Muscle layer of duodenum (tissue), 2 donors: Measurements from ENCODE around the gene HSD17B3.

ENCODE experiments used
- H3K27ac ChIP-seq: one replicate; pipeline ENCODE4 v1.7.0; 2013; ENCODE audit warnings: mild to moderate bottlenecking, low read length
- H3K27me3 ChIP-seq: one replicate; pipeline ENCODE4 v1.7.0; 2013; ENCODE audit warnings: low read depth, mild to moderate bottlenecking, control low read depth, low read length
- H3K36me3 ChIP-seq, 2 donors: one replicate each; pipeline ENCODE4 v1.7.0; 2013; ENCODE audit warnings: low read length in 2 of 2, control low read depth in 1 of 2, mild to moderate bottlenecking in 1 of 2; ENCODE audit not compliant: insufficient read depth in 2 of 2, control insufficient read depth in 1 of 2
- H3K4me1 ChIP-seq, 2 donors: one replicate each; pipeline ENCODE4 v1.7.0; 2013; ENCODE audit warnings: low read length in 2 of 2, mild to moderate bottlenecking in 2 of 2, control low read depth in 1 of 2, moderate library complexity in 1 of 2; ENCODE audit not compliant: insufficient read depth in 2 of 2, control insufficient read depth in 1 of 2
- H3K4me3 ChIP-seq, 2 donors: one replicate each; pipeline ENCODE4 v1.7.0; 2013; ENCODE audit warnings: low read length in 2 of 2, low read depth in 1 of 2, mild to moderate bottlenecking in 1 of 2
- H3K9me3 ChIP-seq, 2 donors: one replicate each; pipeline ENCODE4 v1.7.0; 2013; ENCODE audit warnings: low read length in 2 of 2, control low read depth in 1 of 2, mild to moderate bottlenecking in 1 of 2; ENCODE audit not compliant: control insufficient read depth in 1 of 2
- donor health status: healthy.

HSD17B3 gene

DNA sequence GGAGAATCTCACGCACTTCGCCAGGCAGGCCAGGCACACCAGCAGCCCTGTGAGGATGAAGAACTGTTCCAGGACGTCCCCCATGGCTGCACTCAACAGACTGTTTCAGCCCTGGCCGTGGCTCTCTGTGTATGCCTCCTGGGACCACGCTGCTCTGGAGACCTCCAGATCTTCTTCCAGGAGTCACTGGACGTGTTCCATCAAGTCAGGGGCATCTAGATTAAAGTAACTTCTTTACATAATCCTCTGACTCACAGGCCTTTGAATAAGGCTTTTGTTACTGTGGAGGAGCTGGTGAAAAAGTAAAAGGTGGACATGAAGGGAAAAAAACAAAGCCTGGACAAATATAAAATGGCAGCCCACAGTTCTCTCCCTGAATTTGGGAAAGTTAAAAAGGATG is at the start of gene HSD17B3:
HSD17B3 (minus strand) TSS at position 156 of the 400 bp plus-strand sequence; CDS start at position 84, 72 bp downstream.
- no peaks in the 10 kb centered on the region for H3K36me3 ChIP-seq
- H3K9me3 ChIP-seq, result no peaks in the 10 kb centered on the region
- H3K27me3 ChIP-seq, result no peaks in the 10 kb centered on the region
- no peak within 1 kb of the TSS for H3K4me3 ChIP-seq
- no peaks in the 10 kb centered on the region for H3K4me1 ChIP-seq
- no peak within 1 kb of the TSS for H3K27ac ChIP-seq

DNA sequence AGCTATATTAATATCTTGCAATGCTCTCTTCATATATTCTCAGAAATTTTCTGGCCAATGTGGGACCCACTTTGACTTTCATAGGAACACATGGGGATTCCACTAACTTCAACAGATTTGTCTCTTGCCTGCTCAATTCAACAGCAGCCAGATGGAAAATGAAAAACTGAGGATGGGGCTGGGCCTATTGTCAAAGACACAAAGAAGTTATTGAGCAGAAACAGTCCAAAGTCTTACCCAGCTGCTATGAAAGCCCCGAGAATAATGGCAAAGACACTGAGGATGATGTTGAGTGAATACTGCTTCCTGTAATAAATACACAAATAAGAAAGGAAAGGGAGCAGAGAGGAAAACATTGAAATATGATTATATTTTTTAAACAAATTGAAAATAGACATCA is 48.9 kb upstream of the HSD17B3 start:
- no peak overlapping the region for H3K27ac ChIP-seq
- peaks cover 0 to 3% of the 10 kb centered on the region in 2 donors for H3K9me3 ChIP-seq
- H3K27me3 ChIP-seq, result no peaks in the 10 kb centered on the region
- no peak overlapping the region for H3K4me3 ChIP-seq
- peaks cover 6 to 18% of the 10 kb centered on the region in 2 donors for H3K36me3 ChIP-seq
- H3K4me1 ChIP-seq, result peaks cover 0 to 9% of the 10 kb centered on the region in 2 donors

DNA sequence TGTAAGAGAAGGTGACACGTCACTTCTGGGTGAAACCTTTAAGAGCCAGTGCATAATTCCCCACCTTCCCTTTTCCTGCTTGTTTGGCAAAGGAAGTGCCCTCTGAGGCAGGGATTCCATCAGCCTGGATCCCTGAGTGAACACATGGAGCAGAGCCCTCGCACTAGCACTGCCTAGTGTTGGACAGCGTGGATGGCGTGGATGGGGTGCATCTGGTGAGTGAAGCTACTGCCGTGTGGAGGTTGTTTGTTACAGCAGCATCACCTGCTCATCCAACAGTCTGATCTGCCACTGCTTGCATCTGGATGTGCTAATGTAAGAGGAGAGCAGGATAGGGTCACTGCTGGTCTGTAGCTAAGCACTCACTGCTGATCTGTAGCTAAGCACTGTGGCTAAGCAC is 46.3 kb upstream of the HSD17B3 start:
- no peak overlapping the region for H3K4me3 ChIP-seq
- H3K27me3 ChIP-seq, result no peaks in the 10 kb centered on the region
- peaks cover 8 to 17% of the 10 kb centered on the region in 2 donors for H3K36me3 ChIP-seq
- H3K9me3 ChIP-seq, result peaks cover 0 to 3% of the 10 kb centered on the region in 2 donors
- H3K27ac ChIP-seq, result no peak overlapping the region
- H3K4me1 ChIP-seq, result peaks cover 5 to 19% of the 10 kb centered on the region in 2 donors

DNA sequence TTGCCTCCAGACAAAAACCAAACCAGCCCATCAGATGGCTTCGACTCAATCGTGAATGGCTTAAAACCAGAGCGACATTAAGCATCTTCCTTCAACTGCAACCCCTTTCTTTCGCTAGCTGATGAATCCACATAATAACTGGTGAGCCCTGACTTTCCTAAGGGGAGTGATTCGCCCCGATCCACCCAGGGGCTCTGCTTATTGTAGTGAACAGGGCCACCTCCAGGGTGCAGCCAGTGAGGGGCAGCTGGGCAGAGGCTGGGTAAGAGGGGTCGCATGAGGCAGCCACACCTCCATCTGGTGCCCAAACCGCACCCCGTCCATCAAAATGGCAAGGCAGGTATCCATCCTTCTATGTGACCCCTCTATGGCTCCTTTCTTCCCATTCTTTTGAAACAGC is 43.6 kb upstream of the HSD17B3 start:
- H3K27ac ChIP-seq, result no peak overlapping the region
- peaks cover 14 to 22% of the 10 kb centered on the region in 2 donors for H3K36me3 ChIP-seq
- no peaks in the 10 kb centered on the region for H3K27me3 ChIP-seq
- peaks cover 0 to 3% of the 10 kb centered on the region in 2 donors for H3K9me3 ChIP-seq
- no peak overlapping the region for H3K4me3 ChIP-seq
- H3K4me1 ChIP-seq, result peaks cover 7 to 25% of the 10 kb centered on the region in 2 donors

DNA sequence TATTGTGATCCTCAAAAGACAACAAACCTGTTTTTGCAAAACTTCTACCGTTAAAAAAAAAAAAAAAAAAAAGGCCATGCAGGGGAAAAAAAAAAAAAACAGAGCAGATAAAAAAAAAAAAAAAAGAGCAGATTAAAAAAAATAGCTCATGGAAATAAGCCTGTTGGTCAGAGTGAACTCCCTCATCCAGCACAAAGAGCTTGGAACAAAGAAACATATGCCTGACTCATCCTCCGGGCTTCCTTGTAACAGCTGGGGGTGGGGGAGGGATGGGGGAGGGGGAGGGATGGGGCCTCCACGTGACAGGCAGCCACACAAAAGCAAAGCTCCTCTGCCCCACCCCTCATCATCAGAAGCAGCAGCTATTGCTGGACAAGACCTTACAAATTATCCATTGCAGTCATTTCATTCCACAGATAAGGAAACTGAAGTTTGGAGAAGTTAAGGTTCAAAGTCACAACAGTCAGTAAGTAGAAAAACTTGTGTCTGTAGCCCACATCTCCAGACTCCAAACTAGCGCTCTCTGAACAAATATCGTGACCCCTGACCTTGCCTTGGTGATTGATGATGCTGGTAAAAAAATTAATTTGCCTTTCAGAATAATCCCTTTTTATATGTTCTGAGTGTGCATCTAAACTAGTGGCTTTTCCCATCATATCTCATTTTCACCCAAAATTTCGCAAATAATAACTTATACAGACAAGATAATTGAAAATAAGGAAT is 42.6 kb upstream of the HSD17B3 start:
- H3K4me1 ChIP-seq, result peaks cover 11 to 20% of the 10 kb centered on the region in 2 donors
- peak overlapping the region; percentile 39 for H3K27ac ChIP-seq
- peaks cover 0 to 3% of the 10 kb centered on the region in 2 donors for H3K9me3 ChIP-seq
- no peak overlapping the region for H3K4me3 ChIP-seq
- peaks cover 14 to 18% of the 10 kb centered on the region in 2 donors for H3K36me3 ChIP-seq
- no peaks in the 10 kb centered on the region for H3K27me3 ChIP-seq

DNA sequence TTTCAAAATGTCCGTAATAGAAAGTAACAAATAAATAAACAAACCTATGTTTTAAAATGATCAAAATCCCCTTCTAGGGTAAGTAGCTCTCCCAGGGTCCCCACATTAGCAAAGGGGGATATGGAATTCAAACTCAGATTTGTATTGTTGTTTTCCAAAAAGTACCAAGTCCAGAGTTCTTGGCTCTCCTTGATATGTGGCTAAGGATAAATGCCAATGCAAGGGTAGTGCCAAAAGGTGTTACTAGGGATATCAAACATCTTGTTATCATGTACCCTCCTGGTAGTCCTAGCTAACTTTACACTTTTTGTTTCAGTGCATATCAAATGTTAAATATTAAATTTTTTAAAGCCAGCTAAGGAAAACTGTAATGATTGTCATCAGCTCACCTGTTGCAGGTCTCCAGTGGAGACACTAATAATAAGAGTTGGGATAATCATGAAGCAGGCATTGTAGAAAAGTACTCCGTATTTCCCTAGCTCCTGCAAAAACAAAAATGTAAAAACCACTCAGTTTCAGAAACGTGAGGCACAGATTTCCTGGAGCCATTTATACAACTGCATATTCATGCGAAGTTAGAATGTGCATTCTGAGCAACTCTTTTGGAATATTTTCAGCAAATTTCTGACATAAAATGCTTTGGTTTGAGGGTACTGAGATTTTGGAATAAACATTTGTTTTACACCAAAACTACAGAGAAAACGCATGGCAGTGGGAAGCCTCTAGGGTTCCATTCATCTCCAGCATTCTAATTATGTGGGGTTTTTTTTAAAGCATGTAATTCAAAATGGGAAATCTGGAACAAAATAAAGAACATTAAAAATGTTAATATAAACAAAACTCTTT is 41.8 kb upstream of the HSD17B3 start:
- H3K27me3 ChIP-seq, result no peaks in the 10 kb centered on the region
- H3K4me3 ChIP-seq, result no peak overlapping the region

DNA sequence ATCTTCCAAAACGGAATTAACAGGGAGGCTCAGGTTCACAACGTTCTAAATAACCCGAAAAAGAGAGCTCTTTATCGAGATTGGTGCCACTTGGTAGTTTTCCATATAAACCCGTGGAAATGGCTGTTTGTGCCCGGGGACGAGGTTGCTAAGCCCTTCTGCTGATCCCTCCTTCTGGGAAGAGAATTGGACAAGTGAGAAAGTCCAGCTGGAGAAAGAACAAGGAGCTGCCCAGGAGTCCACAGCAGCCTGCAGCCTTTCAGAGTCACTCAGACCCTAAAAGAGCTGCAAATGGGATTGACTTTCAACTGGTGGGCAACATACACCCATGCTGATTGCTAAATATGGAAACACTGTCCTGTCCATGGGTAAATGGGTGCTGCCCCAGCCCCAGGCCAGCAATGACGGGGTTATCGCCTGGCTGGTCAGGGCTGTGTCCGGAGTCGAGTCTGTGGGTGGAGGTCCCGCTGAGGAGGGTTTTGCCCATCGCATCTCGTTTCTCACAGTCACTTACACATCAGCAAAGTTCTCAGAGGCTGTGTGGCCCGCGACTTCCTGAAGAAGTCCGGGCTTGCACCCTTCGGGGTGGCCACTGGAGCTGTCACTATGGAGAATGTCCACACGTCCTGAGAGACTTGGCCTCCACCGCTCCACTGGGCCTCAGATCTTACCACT is 40.7 kb upstream of the HSD17B3 start:
- Histone ChIP-seq H3K27ac (peak overlapping the region; percentile 39), H3K36me3 (peaks cover 5 to 8% of the 10 kb centered on the region in 2 donors), H3K4me3 (no peak overlapping the region), H3K9me3 (no peaks in the 10 kb centered on the region), H3K4me1 (peaks cover 11 to 20% of the 10 kb centered on the region in 2 donors), H3K27me3 (no peaks in the 10 kb centered on the region)

More for the DNA sequence above, 41.8 kb upstream of the HSD17B3 start:
- Histone ChIP-seq H3K36me3 (peaks cover 11 to 14% of the 10 kb centered on the region in 2 donors), H3K27ac (peak overlapping the region; percentile 34), H3K9me3 (peaks cover 0 to 3% of the 10 kb centered on the region in 2 donors), H3K4me1 (peaks cover 11 to 20% of the 10 kb centered on the region in 2 donors)

DNA sequence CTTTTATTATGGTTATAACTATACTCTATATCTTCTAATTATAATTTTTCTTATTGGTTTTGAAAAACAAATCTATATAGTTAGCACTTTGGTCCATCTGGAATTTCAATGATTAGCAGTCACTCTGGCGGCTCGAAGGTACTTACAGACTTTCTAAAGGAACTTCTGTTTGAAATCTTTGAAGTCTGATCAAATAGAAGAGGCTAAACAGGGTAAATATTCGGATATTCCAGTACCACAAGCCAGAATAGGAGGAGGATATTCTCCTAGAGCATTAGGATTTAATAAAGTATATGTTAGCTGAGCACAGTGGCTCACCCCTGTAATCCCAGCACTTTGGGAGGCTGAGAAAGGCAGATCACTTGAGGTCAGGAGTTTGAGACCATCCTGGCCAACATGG is 38.7 kb upstream of the HSD17B3 start:
- H3K27me3 ChIP-seq, result no peaks in the 10 kb centered on the region
- H3K27ac ChIP-seq, result no peak overlapping the region
- no peaks in the 10 kb centered on the region for H3K9me3 ChIP-seq
- peaks cover 5 to 13% of the 10 kb centered on the region in 2 donors for H3K36me3 ChIP-seq
- peaks cover 11 to 20% of the 10 kb centered on the region in 2 donors for H3K4me1 ChIP-seq
- no peak overlapping the region for H3K4me3 ChIP-seq

DNA sequence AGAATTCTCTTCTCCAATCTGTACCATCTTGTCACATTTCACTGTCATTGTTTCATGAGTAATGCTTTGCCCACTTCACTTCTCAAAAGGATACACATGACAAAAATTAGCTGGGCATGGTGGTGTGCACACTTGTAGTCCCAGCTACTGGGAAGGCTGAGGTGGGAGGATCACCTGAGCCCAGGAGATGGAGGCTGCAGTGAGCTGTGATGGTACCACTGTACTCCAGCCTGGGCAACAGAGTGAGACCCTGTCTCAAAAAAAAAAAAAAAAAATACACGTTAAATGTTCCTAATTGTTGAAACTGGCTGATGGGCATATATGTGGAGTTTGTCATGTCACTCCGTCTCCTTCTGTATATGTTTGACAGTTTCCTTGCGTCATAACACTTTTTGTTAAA is 36.3 kb upstream of the HSD17B3 start:
- H3K27ac ChIP-seq, result no peak overlapping the region
- peaks cover 9 to 11% of the 10 kb centered on the region in 2 donors for H3K36me3 ChIP-seq
- H3K4me1 ChIP-seq, result peaks cover 6 to 11% of the 10 kb centered on the region in 2 donors
- no peaks in the 10 kb centered on the region for H3K27me3 ChIP-seq
- no peaks in the 10 kb centered on the region for H3K9me3 ChIP-seq
- no peak overlapping the region for H3K4me3 ChIP-seq

DNA sequence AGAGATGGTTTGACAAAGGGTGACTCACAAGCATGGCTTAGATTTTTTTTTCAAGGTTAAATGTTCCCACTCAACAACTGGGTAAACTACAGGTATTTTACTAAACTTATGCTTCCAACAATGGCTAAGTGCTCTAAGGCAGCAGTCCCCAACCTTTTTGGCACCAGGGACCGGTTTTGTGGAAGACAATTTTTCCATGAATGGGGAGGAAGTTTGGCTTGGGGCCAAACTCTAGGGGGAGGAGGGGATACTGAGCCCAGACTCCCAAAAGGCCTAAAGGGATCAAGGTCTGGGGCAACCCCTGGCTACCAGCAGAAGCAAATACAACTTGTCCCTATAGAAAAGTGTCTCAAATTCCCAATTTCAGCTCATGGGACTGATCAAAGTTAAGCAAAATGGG is 32.0 kb upstream of the HSD17B3 start:
- Histone ChIP-seq H3K4me1 (no peaks in the 10 kb centered on the region), H3K4me3 (no peak overlapping the region), H3K27ac (peak overlapping the region; percentile 4), H3K36me3 (peaks cover 4 to 13% of the 10 kb centered on the region in 2 donors), H3K9me3 (no peaks in the 10 kb centered on the region), H3K27me3 (no peaks in the 10 kb centered on the region)
